Measurements from ENCODE around the gene GGA3.

The GGA3 gene

DNA sequence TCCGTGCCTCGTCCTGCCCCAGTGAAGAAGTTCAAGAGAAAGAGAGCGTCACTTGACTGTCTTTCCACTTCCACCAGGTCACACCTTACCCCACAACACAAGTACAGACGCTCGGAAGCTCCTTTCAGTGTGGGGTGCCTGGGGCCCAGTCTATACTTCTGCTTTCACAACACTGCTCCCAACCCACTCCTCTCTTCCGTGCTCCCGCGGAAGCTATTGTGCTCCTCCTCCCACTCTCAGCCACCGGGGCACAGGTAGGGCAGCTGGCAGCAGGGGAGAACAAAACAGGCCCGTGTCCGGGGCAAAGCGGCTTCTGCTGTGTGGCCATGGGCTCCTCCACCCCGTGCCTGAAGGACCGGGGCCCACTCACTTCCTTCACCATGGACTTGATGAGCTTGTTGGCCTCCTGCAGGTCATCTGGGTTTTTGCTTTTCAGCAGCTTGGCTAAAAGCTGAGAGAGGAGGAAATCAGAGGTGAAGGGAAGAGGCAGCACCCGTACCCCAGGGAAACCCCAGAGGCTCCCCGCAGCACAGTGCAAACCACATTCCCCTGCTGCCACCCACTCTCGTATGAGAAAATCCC lies 18.9 kb downstream of the GGA3 start:
- DNase-seq (ENCODE audit: extremely low read depth, low read depth) = no peak

GRCh38 chr17:75241996-75242460 lies 19.4 kb downstream of the GGA3 start:
- TF ChIP-seq CTCF (IDR thresholded peaks at IDR 0.05; ENCODE audit: low read depth, low read length, missing control alignments) = no peak
- H3K4me3 ChIP-seq (replicated peaks; ENCODE audit: low read depth, low read length) = no peak overlapping the region
- DNase-seq (ENCODE audit: extremely low read depth, low read depth) = no peak

More for the DNA sequence above, 18.9 kb downstream of the GGA3 start:
- TF ChIP-seq CTCF (IDR thresholded peaks at IDR 0.05; ENCODE audit: low read depth, low read length, missing control alignments) = no peak
- no peak overlapping the region for H3K4me3 ChIP-seq (replicated peaks; ENCODE audit: low read depth, low read length)

DNA sequence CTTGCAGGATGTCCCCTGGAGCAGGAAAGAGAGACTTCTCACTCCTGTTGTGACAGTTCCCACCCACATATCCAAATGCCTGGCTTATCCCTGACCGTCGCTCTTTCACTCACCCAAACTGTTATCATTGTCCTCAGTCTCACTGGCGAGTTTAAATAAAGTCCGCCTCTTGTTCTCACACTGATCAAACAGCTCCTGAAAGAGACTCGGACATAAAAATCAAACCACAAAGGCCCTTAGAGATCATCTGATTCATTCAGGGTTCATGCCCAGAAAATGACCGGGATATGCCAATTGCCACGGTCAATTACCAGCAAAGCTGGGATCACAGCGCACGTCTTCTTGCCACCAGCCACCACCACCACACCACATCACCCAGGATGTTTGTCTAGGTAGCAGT lies 19.9 kb downstream of the GGA3 start:
- DNase-seq (ENCODE audit: extremely low read depth, low read depth) = no peak
- TF ChIP-seq CTCF (IDR thresholded peaks at IDR 0.05; ENCODE audit: low read depth, low read length, missing control alignments) = no peak
- H3K4me3 ChIP-seq (replicated peaks; ENCODE audit: low read depth, low read length) = no peak overlapping the region

DNA sequence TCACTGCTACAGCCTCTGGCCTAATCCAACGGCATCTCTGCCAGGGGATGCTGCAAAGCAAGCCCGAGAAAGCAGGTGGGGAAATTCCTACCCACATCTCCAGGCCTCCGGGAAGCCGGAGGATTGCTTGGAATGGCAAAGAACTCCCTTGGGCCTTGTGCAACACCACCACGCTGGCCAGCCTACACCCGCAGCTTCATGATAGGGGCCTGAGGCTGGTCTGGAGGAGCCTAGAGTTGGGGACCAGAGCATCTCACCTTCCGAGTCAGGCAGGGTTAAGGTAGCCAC lies 20.3 kb downstream of the GGA3 start:
- no peak for DNase-seq (ENCODE audit: extremely low read depth, low read depth)
- no peak for TF ChIP-seq CTCF (IDR thresholded peaks at IDR 0.05; ENCODE audit: low read depth, low read length, missing control alignments)
- no peak overlapping the region for H3K4me3 ChIP-seq (replicated peaks; ENCODE audit: low read depth, low read length)

DNA sequence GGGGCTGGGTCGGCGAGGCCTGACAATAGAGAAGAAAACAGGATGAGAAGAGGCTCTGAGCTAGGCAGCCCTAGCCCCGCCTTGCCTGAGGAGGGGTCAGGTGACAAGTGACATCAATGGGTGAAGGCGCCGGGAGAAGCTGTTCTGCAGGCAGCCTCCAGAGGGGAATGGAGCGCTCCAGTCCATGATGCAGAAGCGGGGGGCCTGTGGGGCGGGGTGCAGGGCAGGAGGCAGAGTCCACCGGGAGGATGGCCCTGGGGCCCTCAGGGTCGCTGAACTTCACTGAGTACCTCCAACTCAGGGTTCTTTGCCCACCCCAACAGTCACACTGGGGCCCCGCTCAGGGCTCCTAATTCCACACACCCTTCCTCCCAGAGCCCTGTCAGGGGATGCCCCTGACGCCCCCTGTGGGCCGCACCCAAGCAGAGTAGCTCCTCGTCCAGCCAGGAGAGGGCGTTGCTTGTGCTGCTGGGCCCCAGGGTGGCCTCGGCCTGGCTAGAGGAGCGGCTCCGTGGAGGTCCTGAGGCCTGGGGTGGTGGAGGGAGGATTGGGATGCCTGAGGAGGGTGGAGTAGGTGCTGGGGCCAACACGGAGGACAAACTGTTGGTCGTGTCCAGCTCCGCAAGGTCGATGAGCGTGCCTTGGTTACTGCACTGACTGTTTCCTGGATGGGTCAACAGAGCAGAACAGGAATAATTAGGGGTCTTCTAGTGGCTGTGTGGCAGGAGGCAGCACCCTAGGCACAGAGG lies 20.8 kb downstream of the GGA3 start:
- H3K4me3 ChIP-seq (replicated peaks; ENCODE audit: low read depth, low read length) = no peak overlapping the region
- peak; percentile 89 for TF ChIP-seq CTCF (IDR thresholded peaks at IDR 0.05; ENCODE audit: low read depth, low read length, missing control alignments)
- DNase-seq (ENCODE audit: extremely low read depth, low read depth) = no peak

DNA sequence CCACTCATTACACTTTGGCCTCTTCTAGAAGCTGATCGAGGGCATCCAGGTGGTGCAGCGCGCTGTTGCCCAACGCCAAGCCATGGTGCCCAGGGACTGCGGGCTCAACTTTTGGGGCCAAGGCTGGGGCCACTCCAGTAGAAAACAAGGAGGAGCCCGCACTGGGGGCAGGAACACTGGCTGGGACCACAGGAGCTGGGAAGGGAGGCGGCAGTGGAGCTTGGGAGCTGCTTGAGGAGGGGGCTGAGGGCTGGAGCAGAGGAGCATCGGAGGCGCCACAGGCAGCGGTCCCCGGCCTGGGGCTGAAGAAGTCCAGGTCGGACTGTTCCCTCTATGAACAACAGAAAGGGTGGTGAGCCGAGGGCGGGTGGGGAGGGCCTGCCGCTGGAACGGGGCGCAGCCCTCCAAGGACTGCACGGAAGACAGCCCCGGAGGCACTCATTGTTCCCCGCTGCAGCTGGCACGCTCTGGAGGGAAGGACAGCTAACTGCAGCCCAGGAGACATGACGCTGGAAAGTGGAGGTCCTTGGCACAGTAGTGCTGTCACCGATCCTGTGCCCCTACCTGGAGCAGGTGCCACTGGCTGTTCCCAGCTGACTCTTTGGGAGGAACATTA lies 21.5 kb downstream of the GGA3 start:
- no peak overlapping the region for H3K4me3 ChIP-seq (replicated peaks; ENCODE audit: low read depth, low read length)
- no peak for TF ChIP-seq CTCF (IDR thresholded peaks at IDR 0.05; ENCODE audit: low read depth, low read length, missing control alignments)
- DNase-seq (ENCODE audit: extremely low read depth, low read depth) = no peak
